Measurements from ENCODE around the gene CCDC85A. TPM values are rescaled to one million over a fixed set of nuclear protein-coding genes. Genes with fewer than 3 reads are reported as not detected.

The CCDC85A gene
- total and polyA plus RNA-seq, 2 experiments from 2014 or later = 2.5 to 3.3 TPM

- Histone ChIP-seq H4K20me1 (ENCODE audit: insufficient read depth, poor library complexity, severe bottlenecking) (no peaks in the 10 kb centered on the region), H3K27ac (no peak overlapping the region), H3K4me1 (ENCODE audit: insufficient read depth) (no peaks in the 10 kb centered on the region), H3K79me2 (no peaks in the 10 kb centered on the region), H3K4me3 (no peak overlapping the region), H3K9me3 (ENCODE audit: low read depth) (no peaks in the 10 kb centered on the region), H3K36me3 (replicated peaks; ENCODE audit: insufficient read depth, low read depth) (no peaks in the 10 kb centered on the region), H3K9me2 (replicated peaks; ENCODE audit: insufficient read depth) (no peaks in the 10 kb centered on the region), H3K4me2 (no peak overlapping the region), H3K27me3 (no peaks in the 10 kb centered on the region), H2AFZ (no peak overlapping the region)
- TF ChIP-seq EZH2phosphoT487 (IDR thresholded peaks at IDR 0.05; ENCODE audit: low read depth, severe bottlenecking, unreplicated experiment) (no peak), EZH2 (IDR thresholded peaks at IDR 0.05; ENCODE audit: borderline replicate concordance) (no peak), CTCF (IDR thresholded peaks at IDR 0.05; ENCODE audit: poor library complexity) (no peak)
- no peak for DNase-seq (ENCODE audit: low spot score)
- WGBS (ENCODE audit: low lambda C conversion rate, missing lambda C conversion rate) = 24% methylated on average over 2 of the region's 2 CpGs
These were observed 150.2 kb downstream of the CCDC85A start for GRCh38 chr2:56333812-56334485.

- H4K20me1 ChIP-seq (ENCODE audit: insufficient read depth, poor library complexity, severe bottlenecking) = no peaks in the 10 kb centered on the region
- H2AFZ ChIP-seq = no peak overlapping the region
- TF ChIP-seq CTCF (IDR thresholded peaks at IDR 0.05; ENCODE audit: poor library complexity) = no peak
- no peak for TF ChIP-seq EZH2 (IDR thresholded peaks at IDR 0.05; ENCODE audit: borderline replicate concordance)
- TF ChIP-seq EZH2phosphoT487 (IDR thresholded peaks at IDR 0.05; ENCODE audit: low read depth, severe bottlenecking, unreplicated experiment) = no peak
- no peak overlapping the region for H3K27ac ChIP-seq
- no peaks in the 10 kb centered on the region for H3K4me1 ChIP-seq (ENCODE audit: insufficient read depth)
- DNase-seq (ENCODE audit: low spot score) = no peak
- no peaks in the 10 kb centered on the region for H3K79me2 ChIP-seq
- H3K4me2 ChIP-seq = no peak overlapping the region
- H3K36me3 ChIP-seq (replicated peaks; ENCODE audit: insufficient read depth, low read depth) = no peaks in the 10 kb centered on the region
- no peak overlapping the region for H3K4me3 ChIP-seq
- H3K9me3 ChIP-seq (ENCODE audit: low read depth) = no peaks in the 10 kb centered on the region
- no peaks in the 10 kb centered on the region for H3K27me3 ChIP-seq
- no peaks in the 10 kb centered on the region for H3K9me2 ChIP-seq (replicated peaks; ENCODE audit: insufficient read depth)
These were observed 150.8 kb downstream of the CCDC85A start for GRCh38 chr2:56334622-56335021.

GRCh38 chr2:56335101-56335500 lies 151.3 kb downstream of the CCDC85A start:
- Histone ChIP-seq H3K79me2 (no peaks in the 10 kb centered on the region), H2AFZ (no peak overlapping the region), H3K9me3 (ENCODE audit: low read depth) (no peaks in the 10 kb centered on the region), H3K9me2 (replicated peaks; ENCODE audit: insufficient read depth) (no peaks in the 10 kb centered on the region), H3K27me3 (no peaks in the 10 kb centered on the region), H3K4me3 (no peak overlapping the region), H3K36me3 (replicated peaks; ENCODE audit: insufficient read depth, low read depth) (no peaks in the 10 kb centered on the region), H3K4me2 (no peak overlapping the region), H3K27ac (no peak overlapping the region), H4K20me1 (ENCODE audit: insufficient read depth, poor library complexity, severe bottlenecking) (no peaks in the 10 kb centered on the region), H3K4me1 (ENCODE audit: insufficient read depth) (no peaks in the 10 kb centered on the region)
- TF ChIP-seq CTCF (IDR thresholded peaks at IDR 0.05; ENCODE audit: poor library complexity) (no peak), EZH2phosphoT487 (IDR thresholded peaks at IDR 0.05; ENCODE audit: low read depth, severe bottlenecking, unreplicated experiment) (no peak)
- WGBS (ENCODE audit: low lambda C conversion rate, missing lambda C conversion rate) = 95% methylated on average over 3 of the region's 3 CpGs
- DNase-seq (ENCODE audit: low spot score) = no peak
